GM13976 (cell line): ENCODE data around the gene CSK.

Experiments used
- DNase-seq: peaks from one replicate; pipeline ENCODE4 v3.0.0; 2012; ENCODE audit warnings: low spot score
- in situ Hi-C: fragments of 300-500 bp; cut with MboI; formaldehyde crosslinking; loops from one replicate; pipeline ENCODE4 v1.12.0; 2022; ENCODE audit warnings: low sequenced_read_pairs, mixed read lengths, inconsistent platforms; ENCODE audit not compliant: unreplicated experiment
- TF ChIP-seq, protein P1 (sequence below): IDR thresholded peaks from 2 replicates; pipeline ENCODE4 v1.5.1; 2012; ENCODE audit warnings: borderline replicate concordance, mild to moderate bottlenecking; ENCODE audit not compliant: insufficient read depth; ENCODE audit errors: extremely low read depth, missing control alignments, control extremely low read depth

The CSK gene

DNA sequence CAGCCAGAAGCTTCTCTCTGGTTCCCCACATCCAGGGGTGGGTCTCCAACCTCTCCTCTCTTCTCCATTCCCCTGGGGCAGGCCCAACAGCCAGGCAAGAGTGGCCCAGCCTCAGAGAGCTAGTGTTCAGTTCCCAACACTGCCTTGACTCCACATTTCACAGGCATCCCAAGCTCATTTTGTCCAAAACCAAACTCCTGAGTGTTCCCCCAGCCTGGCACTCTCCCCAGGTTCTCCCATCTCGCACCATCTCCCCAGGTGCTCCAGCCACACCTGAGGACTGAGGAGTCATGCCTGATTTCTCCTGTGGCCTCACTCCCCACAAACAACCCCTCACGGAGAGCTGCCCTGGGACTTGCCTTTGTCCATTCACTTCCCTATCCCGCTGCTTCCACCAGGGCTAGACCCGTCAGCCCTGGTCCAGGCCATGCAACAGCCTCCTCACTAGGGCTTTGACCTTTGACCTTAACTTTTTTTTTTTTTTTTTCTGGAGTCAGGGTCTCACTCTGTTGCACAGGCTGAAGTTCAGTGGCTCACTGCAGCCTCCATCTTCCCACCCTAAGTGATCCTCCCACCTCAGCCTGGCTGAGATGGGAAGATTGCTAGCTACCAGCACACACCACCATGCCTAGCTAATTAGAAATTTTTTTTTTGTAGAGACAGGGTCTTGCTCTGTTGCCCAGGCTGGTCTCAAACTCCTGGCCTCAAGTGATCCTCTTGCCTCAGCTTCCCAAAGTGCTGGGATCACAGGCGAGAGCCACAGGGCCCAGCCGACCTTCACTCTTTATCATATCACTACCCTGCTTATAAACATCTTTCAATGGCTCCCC is 3.9 kb upstream of the CSK start:
- in situ Hi-C loops: no loop called here
- TF ChIP-seq, protein P1, sequence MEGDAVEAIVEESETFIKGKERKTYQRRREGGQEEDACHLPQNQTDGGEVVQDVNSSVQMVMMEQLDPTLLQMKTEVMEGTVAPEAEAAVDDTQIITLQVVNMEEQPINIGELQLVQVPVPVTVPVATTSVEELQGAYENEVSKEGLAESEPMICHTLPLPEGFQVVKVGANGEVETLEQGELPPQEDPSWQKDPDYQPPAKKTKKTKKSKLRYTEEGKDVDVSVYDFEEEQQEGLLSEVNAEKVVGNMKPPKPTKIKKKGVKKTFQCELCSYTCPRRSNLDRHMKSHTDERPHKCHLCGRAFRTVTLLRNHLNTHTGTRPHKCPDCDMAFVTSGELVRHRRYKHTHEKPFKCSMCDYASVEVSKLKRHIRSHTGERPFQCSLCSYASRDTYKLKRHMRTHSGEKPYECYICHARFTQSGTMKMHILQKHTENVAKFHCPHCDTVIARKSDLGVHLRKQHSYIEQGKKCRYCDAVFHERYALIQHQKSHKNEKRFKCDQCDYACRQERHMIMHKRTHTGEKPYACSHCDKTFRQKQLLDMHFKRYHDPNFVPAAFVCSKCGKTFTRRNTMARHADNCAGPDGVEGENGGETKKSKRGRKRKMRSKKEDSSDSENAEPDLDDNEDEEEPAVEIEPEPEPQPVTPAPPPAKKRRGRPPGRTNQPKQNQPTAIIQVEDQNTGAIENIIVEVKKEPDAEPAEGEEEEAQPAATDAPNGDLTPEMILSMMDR: no peak

DNA sequence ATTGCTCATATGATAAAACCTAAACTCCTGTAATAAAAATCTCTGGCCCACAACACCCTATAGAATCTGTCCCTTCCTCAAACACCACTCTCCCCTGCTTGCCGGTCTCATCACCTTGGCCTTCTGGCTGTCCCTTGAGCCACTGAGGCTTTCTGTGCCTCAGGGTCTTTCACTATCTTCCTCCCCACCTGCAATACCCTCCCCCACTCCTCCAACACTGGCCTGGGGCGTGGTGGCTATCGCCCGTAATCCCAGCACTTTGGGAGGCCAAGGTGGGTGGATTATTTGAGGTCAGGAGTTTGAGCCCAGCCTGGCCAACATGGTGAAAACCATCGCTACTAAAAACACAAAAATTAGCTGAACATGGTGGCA is 3.3 kb upstream of the CSK start:
- no peak for DNase-seq
- TF ChIP-seq, protein P1: no peak
- in situ Hi-C loops: no loop called here

More for the DNA sequence above, 3.9 kb upstream of the CSK start:
- DNase-seq: no peak

GRCh38 chr15:74779162-74779648 is 2.7 kb upstream of the CSK start:
- in situ Hi-C loops: no loop called here
- no peak for DNase-seq
- TF ChIP-seq, protein P1: no peak

DNA sequence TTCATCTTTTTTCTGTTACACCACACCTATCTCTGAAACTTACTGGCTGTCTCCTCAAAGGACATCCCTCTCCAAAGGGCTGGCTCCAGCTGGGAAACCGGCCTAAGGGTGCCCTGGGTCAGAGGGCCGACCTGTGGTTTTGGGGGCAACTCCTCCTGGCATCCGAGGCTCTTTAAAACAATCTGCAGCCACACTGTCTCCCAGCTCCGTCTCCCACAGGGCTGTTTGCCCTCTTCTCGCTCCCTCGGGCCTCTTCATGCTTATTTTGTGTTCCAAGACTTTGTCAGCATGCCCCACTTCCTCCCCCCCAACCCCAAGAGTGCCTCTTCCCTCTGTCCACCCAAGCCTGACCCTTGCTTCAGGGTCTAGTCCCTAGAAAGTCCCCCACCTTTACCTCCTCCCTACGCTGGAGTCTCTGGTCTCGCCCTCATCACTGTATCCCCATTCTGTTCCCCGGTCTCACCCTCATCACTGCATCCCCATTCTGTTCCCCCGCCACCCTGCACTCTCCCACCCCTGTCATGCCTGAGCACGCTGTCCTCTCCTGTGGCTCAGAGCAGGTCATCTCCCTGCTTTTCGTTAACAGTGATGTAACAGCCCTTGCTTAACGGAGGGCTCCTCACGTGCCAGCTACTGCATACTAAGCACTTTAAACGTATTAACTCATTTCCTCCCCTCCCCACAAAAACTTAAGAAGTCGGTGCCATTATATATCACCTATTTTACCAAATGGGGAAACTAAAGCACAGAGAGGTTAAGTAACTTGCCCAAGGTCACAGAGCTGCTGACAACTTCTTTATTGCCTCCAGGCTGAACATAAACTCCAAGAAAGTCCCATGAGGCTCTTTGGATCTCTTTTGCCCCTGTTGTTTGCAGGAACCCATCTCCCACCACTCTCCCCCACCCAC is 1.1 kb upstream of the CSK start:
- TF ChIP-seq, protein P1: no peak
- DNase-seq: no peak
- in situ Hi-C loops: no loop called here

DNA sequence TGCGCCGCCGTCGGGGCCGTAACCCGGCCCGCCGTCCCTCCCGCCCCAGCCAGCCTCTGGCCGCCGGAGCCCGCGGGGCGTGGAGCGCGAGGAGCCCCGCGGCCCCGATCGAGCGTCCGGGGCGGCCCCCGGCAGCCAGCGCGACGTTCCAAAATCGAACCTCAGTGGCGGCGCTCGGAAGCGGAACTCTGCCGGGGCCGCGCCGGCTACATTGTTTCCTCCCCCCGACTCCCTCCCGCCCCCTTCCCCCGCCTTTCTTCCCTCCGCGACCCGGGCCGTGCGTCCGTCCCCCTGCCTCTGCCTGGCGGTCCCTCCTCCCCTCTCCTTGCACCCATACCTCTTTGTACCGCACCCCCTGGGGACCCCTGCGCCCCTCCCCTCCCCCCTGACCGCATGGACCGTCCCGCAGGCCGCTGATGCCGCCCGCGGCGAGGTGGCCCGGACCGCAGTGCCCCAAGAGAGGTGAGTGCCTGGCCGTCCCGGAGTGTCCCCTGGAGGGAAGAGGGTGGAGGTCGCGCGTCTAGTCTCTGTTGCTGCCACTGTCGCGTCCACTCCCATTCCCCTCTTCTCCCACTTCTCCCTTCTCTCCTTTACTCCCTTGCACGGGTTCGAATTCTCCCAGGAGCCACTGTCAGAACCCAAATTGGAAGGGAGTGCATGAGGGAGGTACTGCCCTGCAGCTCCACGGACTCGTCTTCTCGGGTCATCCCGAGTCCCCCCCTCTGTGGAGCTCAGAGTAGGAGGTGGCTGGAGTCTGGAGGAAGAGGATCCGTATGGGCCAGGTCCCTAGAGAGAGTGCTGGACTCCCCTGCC is 585 bp downstream of the CSK start:
- DNase-seq: no peak
- in situ Hi-C loops: no loop called here
- TF ChIP-seq, protein P1: no peak
